Kidney glomerular epithelial cell (primary cell): Measurements from ENCODE around the gene PANX2.
"Not testable (repeated sequence)": the region's sequence is repeated elsewhere in the genome, so short reads cannot be mapped to it uniquely, and the experiment has no call there.

Experiments used
- DNase-seq: peaks from one replicate; lab custom pipeline; 2025; lab: John Stamatoyannopoulos, UW

Gene PANX2, protein sequence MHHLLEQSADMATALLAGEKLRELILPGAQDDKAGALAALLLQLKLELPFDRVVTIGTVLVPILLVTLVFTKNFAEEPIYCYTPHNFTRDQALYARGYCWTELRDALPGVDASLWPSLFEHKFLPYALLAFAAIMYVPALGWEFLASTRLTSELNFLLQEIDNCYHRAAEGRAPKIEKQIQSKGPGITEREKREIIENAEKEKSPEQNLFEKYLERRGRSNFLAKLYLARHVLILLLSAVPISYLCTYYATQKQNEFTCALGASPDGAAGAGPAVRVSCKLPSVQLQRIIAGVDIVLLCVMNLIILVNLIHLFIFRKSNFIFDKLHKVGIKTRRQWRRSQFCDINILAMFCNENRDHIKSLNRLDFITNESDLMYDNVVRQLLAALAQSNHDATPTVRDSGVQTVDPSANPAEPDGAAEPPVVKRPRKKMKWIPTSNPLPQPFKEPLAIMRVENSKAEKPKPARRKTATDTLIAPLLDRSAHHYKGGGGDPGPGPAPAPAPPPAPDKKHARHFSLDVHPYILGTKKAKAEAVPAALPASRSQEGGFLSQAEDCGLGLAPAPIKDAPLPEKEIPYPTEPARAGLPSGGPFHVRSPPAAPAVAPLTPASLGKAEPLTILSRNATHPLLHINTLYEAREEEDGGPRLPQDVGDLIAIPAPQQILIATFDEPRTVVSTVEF

DNA sequence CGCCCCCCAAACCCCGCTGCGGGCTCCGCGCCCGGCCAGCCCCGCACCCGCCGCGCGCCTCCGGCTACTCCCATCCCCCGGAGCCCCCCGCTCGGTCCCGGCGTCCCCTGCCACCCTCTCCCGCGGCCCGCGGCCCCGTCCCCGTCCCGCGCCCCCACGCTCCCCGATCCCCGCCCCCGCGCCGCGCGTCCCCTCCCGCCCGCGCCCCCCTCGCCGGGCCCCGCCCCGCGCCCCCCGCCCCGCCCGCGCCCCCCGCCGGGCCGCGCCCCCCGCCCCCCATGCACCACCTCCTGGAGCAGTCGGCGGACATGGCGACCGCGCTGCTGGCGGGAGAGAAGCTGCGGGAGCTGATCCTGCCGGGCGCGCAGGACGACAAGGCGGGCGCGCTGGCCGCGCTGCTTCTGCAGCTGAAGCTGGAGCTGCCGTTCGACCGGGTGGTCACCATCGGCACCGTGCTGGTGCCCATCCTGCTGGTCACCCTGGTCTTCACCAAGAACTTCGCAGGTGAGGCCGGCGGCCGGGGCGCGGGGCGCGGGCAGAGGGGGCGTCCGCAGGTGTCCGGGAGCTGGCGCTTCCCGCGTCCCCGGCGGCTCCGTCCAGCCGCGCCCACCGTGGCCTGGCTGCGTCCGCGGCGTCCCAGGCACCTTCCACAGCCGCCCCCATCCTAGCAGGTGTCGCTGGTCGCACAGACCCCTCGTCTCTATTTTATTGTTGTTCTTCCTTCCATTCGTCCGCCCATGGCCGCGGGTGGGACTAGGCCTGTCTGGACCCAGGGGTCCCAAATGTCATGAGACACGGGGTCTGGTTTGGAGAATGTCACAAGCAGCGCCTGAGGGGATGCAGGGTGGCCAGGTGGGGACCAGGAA, at the start of gene PANX2:
Gene PANX2, plus strand, starts transcription at position 279 of the 866 bp plus-strand sequence. Its CDS starts 0 bp downstream, at position 279.
- no peak for DNase-seq

DNA sequence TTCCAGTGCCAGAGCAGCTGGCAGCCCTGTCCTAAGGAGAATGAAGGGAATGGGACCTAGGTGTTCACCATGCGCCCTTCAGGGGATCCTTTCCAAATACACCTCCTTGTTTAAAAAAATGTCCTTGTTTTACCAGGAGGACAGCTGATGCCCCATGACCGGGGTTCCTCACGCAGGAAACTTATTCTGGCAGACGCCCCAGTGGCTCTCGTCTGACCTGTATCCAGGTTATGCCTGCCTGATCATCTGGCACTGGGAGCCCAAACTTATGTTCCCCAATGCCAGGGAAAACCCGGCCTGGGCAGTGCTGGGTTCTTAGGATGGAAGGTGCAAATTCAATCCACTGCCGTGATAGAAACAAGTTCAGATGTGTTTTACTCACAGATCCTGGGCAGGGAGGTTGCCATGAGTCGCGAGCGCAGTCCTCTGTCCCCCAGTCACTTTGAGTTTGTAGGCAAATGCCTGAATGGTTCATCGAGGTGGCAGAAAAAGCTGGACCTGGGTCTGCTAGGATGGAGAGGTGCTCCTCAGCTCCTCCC, 49.3 kb upstream of the PANX2 start:
- no peak for DNase-seq

DNA sequence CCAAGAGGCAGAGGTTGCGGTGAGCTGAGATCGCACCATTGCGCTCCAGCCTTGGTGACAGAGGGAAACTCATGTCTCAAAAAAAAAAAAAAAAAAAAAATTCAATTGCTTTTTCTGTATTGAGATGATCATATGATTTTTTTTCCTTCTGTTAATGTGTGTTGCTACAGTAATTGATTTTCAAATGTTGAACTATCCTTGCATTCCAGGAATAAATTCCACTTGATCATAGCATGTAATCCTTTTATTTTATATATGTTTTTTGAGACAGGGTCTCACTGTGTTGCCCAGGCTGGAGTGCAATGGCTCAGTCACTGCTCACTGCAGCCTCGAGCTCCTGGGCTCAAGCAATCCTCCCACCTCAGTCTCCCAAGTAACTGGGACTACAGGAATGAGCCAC, 47.4 kb upstream of the PANX2 start:
- no peak for DNase-seq

DNA sequence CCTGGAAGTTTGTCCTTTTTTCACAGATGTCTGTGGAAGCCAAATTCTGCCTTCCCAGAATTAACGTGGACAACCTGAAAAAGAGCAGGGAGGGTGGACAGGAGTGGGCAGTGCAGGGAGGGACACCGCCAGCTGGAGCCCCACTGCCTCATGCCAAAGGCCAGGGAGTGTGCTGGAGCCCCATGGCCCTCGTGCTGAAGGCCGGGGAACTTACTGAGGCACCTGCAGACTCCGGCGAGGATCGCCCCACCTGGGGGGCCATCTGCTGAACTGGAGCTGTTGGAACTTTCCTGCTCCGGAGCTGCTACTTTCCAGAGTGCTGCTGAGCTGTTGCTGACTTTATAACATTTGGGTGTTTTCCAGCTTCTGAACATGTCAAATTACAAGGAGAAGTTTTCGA, 45.5 kb upstream of the PANX2 start:
- DNase-seq: no peak

DNA sequence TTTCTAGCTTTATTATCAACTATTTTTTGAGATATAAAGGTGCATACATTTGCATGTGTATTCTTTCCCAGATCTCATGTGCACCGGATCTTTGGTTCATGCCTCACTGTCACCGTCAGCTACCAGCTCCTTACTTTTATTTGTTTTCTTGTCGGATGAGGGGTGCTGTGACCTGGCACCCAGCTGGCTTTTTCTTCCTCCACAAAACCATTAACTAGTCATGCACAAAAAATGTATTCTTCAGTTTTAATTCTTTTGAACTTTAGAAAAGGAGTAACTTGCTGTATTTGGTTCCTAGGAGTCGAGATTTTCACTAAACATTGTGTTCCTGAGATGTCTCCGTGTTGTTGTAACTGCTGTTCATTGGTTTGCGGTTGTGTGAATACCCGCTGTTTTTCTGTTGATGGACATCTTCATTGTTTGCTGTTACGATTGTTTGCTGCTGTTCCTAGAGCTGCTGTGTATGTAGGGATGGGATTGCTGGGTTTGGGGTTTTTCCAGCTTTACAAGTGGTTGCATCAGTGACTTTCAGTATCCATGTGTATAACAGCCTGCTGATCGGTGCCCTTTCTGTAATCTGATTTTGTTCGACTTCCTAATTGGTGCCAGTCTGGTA, 41.3 kb upstream of the PANX2 start:
- DNase-seq: no peak

DNA sequence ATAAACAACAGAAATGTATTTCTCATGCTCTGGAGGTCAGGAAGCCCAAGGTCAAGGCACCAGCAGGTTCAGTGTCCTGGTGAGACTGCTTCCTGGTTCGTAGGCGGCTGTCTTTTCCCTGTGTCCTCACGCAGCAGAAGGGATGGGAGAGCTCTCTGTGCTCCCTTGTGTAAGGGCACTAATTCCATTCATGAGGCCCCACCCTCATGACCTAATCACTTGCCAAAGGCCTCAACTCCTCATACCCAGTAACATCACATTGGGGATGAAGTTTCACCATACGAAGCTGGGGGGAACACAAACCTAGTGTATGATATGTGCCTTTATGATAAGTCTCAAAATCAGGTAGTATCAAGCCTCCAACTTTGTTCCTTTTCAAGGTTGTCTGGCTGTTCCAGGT, 38.6 kb upstream of the PANX2 start:
- no peak for DNase-seq

DNA sequence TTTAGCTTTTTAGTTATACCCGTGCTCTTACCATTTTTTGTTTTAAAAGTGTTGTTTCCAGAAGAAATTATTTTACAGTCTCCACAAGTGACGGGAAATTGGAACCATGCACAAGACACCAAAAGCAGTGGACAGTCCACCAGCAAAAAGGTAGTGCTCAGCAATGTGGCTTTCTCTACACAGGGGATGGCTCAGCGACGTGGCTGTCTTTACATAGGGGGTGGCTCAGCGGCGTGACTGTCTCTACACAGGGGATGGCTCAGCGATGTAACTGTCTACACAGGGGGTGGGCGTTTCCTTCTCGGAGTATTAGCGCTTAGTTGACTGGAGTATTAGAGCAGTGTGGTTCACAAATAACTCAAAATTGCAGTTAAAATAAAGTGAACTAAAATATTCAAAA, 36.0 kb upstream of the PANX2 start:
- no peak for DNase-seq

DNA sequence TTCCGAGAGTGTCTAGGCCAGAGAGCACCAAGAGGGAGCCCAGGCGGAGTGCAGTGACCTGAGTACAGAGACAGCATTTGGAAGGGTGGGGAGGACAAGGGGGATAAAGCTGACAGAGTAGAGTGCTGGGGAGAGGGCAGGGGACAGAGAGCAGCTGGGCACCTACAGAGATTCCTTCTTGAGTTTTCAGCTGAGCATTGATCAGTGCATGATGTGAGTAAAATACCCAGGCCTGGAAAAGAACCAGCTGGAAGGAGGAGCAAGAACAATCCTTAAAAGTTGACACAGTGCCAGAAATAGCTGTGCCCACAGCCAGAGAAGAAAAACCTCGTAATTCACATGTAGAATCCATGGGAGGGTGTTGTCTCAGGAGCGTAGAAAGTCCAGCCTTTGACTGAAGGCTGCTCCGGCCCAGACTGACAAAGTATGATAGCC, 33.9 kb upstream of the PANX2 start:
- peak; percentile 11 for DNase-seq

DNA sequence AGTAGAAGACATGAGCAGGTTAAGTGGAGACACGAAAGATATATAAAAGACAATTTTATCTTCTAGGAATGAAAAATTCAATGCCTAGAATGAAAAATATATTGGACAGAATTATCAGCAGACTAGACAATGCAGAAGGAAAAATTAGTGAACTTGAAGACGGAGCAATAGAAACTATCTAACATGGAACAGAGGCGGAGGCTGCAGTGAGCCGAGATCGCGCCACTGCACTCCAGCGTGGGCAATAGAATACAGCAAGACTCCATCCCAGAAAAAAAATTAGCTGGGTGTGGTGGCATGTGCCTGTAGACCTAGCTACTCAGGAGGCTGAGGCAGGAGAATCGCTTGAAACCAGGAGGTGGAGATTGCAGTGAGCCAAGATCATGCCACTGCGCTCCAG, 33.3 kb upstream of the PANX2 start:
- not testable (repeated sequence) for DNase-seq

DNA sequence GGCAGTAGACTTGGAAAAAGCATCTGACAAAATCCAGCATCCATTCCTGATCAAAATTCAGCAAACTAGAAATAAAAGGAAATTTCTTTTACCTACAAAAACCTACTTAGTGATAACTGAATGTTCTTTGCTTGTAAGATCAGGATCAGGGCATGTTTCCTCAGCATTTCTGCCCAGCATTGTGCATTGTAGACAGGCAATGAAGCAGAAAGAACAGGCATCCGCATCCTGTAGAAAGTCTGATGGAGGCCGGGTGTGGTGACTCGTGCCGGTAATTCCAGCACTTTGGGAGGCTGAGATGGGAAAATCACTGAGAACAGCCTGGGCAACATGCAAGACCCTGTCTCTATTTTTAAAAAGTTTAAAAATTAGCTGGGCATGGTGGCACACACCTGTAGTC, 32.5 kb upstream of the PANX2 start:
- peak; percentile 24 for DNase-seq

DNA sequence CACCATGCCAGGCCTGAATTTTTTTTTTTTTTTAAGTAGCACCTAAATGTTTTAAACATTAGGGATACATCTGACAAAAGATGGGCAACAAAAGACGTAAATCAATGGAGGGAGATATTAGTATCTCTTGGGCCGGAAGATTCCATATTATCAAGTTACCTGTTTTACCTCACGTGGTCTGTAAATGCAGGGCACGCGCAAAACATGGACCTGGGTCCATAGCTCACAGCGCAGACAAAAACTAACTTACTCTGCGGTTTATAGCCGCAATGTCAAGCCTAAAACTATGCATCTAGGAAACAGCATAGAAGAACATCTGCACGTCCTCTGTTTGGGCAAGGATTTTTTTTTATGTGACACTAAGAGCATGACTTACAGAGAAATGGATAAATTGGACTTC, 31.5 kb upstream of the PANX2 start:
- no peak for DNase-seq

DNA sequence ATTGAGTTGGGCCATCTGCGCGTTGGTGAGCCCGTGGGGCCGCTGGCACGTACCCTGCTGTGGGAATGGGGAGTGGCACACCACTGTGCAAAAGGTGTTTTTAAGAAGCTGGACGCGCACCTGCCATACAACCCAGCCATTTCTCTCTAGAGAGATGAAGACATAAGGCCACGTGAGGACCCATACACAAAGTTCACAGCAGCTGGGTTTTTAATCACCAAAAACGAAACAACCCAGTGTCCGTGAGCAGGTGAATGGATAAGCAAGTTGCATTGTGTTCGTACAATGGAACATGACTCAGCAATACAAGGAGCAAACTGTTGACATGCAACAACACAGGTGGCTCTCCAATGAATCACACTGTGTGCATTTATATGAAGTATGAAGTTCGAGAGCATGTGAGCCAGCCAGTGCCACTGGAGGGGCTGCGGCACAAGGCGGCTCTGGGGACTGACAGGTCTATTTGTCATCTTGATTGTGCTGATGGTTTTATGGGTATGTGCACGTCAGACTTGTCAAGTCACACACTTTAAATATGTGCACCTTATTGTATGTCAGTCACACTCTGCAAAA, 30.6 kb upstream of the PANX2 start:
- no peak for DNase-seq

DNA sequence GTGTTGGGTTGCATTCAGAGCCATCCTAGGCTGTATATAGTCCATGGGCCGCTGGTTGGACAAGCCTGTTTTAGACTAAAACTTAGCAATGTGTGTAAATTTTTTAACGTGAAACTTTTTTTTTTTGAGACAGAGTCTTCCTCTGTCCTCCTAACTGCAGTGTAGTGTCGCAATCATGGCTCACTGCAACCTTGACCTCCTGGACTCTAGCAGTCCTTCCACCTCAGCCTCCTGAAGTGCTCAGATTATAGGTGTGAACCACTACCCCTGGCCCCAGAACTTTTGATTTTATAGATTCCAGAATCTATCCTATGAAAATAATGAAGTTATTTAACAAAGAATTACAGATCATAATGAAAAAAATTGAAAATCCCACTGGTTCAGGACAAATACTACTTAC, 29.9 kb upstream of the PANX2 start:
- no peak for DNase-seq

DNA sequence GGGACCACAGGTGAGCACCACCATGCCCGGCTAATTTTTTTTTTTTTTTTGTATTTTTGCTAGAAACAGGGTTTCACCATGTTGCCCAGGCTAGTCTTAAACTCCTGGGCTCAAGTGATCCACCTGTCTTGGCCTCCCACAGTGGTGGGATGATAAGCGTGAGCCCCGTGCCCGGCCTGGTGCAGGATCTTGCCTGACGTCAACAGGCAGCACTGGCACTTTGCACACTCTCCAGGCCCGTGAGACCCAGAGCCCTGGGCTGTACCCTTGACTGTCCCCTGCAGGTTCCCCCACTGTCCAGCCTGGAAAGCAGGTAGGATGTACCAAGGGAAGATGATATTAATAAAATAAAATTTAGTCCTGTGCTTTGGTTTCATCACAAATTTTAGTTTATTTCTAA, 29.1 kb upstream of the PANX2 start:
- no peak for DNase-seq

DNA sequence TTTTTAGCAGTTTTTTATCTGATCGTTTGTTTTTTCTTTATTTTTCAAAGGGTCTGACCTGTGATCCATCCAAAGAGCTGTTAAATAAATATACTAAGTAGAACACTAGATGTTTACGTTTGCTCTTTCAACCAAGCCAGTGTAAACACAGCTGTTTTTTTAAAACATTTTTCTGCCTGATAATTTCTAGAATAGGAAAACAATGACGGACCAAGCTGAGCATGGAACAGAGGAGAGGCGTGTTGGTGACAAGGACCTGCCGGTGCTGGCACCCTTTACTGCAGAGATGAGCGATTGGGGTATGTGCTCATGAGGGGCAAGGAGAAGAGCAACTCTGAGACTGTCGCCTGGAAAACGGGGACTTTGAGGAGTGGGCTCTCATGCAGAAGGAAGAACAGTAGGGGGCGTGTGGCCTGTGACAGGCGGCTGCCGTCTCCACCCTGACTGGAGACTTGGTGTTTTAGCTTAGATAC, 28.6 kb upstream of the PANX2 start:
- no peak for DNase-seq

DNA sequence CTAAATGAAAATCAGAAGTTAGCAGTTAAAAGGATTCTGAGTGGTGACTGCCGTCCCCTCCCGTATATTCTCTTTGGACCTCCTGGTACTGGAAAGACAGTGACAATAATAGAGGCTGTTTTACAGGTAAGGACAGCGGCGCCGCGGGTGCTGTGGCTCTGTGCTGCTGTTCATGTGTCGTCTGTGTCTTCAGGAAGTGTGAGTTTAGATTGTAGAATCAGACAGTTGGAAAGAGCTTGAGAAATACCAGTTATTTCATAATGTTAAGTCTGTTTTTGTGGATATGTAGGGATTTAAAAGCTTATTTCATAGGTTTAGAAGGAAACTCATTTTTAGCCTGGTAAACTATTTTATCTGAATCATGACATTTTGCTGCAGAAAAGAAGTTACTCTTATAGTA, 27.4 kb upstream of the PANX2 start:
- DNase-seq: no peak

DNA sequence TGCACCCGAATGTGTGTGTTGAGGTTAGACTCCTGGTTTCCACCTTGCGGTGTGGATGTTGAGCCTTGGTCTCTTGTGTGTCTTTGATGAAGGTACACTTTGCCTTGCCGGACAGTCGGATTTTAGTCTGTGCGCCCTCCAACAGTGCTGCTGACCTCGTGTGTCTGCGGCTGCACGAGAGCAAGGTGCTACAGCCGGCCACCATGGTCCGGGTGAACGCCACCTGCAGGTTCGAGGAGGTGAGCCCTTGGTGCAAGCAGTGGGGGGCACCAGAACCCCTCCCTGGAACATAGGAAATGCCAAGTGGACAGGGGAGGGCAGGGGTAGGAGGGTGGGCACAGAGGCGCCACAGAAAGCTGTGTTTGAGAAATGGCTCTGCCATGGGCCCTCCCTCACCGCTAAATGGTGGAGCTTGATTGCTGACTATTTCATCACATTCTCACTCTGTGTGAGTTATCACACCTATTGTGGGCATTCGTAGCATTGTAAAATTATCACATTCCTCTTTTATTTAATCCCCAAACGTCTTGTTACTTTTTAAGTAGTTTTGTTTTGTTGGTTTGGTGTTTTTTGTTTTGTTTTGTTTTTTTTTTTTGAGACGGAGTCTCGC, 26.4 kb upstream of the PANX2 start:
- no peak for DNase-seq

DNA sequence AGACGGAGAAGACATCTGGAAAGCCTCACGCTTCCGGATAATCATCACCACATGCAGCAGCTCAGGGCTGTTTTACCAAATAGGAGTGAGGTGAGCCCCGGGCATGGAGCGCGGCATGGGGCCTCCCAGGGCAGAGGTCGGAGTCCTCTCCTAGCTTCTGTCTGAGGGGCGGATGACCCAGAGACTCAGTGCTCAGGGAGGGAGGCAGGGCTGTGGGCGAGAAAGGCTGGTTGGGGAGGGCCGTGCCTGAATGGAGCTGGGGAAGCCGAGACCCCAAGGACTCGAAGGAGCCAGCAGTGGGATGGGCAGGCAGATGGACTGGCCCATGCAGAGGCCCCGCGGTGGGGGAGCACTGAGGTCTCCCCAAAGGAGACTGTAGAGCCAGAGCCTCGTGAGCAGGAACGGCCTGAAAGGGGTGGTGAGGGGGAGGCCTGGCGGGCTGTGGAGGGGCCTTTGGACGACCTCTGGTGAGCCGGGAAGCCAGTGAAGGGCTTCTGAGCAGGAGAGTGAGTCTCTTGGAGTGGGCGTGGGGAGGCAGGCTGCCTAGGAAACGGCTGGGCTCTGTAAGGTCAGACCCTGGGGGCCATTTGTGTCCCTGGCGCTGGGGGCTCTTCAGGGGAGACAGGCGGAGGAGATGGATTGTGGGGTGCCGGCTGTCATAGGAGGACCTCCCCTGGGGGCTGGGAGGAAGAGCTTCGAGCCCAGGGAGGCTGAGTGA, 24.7 kb upstream of the PANX2 start:
- DNase-seq: no peak

DNA sequence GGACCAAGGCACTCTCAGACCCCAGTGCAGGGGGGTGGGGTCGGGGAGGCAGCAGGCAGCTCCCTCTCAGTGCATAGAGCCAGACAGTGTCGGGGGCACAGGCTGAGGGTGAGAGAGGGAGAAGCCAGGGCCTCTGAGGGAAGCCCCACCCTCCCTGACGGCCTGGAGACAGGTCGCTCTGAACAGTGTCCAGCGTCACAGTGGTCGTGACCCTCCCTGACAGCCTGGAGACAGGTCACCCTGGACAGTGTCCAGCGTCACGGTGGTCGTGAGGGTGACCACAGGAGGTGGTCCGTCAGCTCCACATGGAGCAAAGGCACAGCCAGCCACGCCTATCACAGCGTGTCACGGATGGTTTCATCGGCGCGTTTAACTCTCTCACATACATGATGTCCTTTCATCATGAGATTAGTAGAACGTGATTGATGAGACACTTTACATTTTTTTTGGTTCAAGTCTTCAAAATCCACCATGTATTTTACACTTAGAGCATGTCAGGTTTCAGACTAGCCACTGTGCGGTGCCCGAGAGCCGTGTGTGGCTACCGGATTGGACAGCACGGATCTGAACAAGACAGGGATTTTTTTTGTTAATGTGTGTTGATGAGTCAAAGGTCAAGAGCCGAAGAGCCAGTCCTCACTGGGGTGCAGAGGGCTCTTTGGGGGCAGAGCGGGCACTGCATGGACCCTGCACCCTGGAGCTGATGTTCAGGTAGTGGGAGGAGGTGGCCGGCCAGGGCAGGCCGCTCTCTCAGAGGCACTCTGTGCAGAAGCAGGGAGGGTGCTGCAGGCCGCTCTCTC, 23.9 kb upstream of the PANX2 start:
- peak; percentile 27 for DNase-seq
